ENCODE results near the gene ERBB3. TPM values are rescaled to one million over a fixed set of nuclear protein-coding genes. Genes with fewer than 3 reads are reported as not detected.

Gene ERBB3
- total RNA-seq, 1 donor from 2014 or later, result 60.7 TPM

- Histone ChIP-seq H3K4me3 (no peak overlapping the region), H3K4me1 (peaks cover 13% of the 10 kb centered on the region), H3K9me3 (no peaks in the 10 kb centered on the region), H3K36me3 (peaks cover 66% of the 10 kb centered on the region), H3K27ac (peak overlapping the region; percentile 56), H3K27me3 (no peaks in the 10 kb centered on the region)
- DNase-seq (no peak), ATAC-seq (peak; percentile 61)
- intact Hi-C loops (cut with DNase I), result no loop called here
- TF ChIP-seq CTCF (IDR thresholded peaks at IDR 0.05), result no peak
Measured at GRCh38 chr12:56143870-56144269, 63.9 kb downstream of the ERBB3 start.

GRCh38 chr12:56145217-56145616 lies 65.3 kb downstream of the ERBB3 start:
- no peak overlapping the region for H3K27ac ChIP-seq

GRCh38 chr12:56146492-56147460 lies 66.8 kb downstream of the ERBB3 start:
- TF ChIP-seq CTCF (IDR thresholded peaks at IDR 0.05), result no peak
- no peak for ATAC-seq
- Histone ChIP-seq H3K4me3 (no peak overlapping the region), H3K27ac (peak overlapping the region; percentile 31), H3K27me3 (no peaks in the 10 kb centered on the region), H3K4me1 (peaks cover 27% of the 10 kb centered on the region), H3K36me3 (peaks cover 39% of the 10 kb centered on the region), H3K9me3 (no peaks in the 10 kb centered on the region)
- intact Hi-C loops (cut with DNase I), result no loop called here
- no peak for DNase-seq

More at GRCh38 chr12:56145217-56145616, 65.3 kb downstream of the ERBB3 start:
- TF ChIP-seq CTCF (IDR thresholded peaks at IDR 0.05), result no peak
- H3K4me1 ChIP-seq, result peaks cover 13% of the 10 kb centered on the region
- no peak for DNase-seq
- no peak for ATAC-seq
- H3K4me3 ChIP-seq, result no peak overlapping the region
- intact Hi-C loops (cut with DNase I), result no loop called here
- H3K27me3 ChIP-seq, result no peaks in the 10 kb centered on the region
- peaks cover 53% of the 10 kb centered on the region for H3K36me3 ChIP-seq
- H3K9me3 ChIP-seq, result no peaks in the 10 kb centered on the region

- no peak for TF ChIP-seq CTCF (IDR thresholded peaks at IDR 0.05)
- Histone ChIP-seq H3K27ac (no peak overlapping the region), H3K36me3 (peaks cover under 1% of the 10 kb centered on the region), H3K9me3 (no peaks in the 10 kb centered on the region), H3K4me3 (no peak overlapping the region), H3K27me3 (no peaks in the 10 kb centered on the region), H3K4me1 (peaks cover 24% of the 10 kb centered on the region)
- intact Hi-C loops (cut with DNase I), result no loop called here
- DNase-seq (no peak), ATAC-seq (no peak)
Measured at GRCh38 chr12:56150563-56150962, 70.6 kb downstream of the ERBB3 start.

GRCh38 chr12:56151672-56152131 lies 71.7 kb downstream of the ERBB3 start:
- peak overlapping the region; percentile 94 for H3K27ac ChIP-seq
- H3K4me3 ChIP-seq, result peak overlapping the region; percentile 79
- intact Hi-C loops (cut with DNase I), result no loop called here
- TF ChIP-seq CTCF (IDR thresholded peaks at IDR 0.05), result peak; percentile 39
- ATAC-seq (peak; percentile 70), DNase-seq (peak; percentile 81)
- peaks cover 21% of the 10 kb centered on the region for H3K4me1 ChIP-seq
- H3K9me3 ChIP-seq, result no peaks in the 10 kb centered on the region
- no peaks in the 10 kb centered on the region for H3K36me3 ChIP-seq
- no peaks in the 10 kb centered on the region for H3K27me3 ChIP-seq

All from upper lobe of right lung (tissue), 1 donor.